Neural cell (in vitro differentiated cells): ENCODE data around the gene SPAG16.

Experiments
- REST ChIP-seq: IDR thresholded peaks from 2 replicates; pipeline ENCODE4 v1.6.1; 2012; ENCODE audit warnings: borderline replicate concordance
- TF ChIP-seq, protein P1 (sequence below): fragments of 450-650 bp; IDR thresholded peaks from 2 replicates; pipeline ENCODE4 v1.5.1; 2014; ENCODE audit warnings: antibody characterized with exemption, mild to moderate bottlenecking, moderate library complexity; ENCODE audit not compliant: poor library complexity, severe bottlenecking

GRCh38 chr2:213733893-213734292 lies 449.6 kb downstream of the SPAG16 start:
- TF ChIP-seq, protein P1, sequence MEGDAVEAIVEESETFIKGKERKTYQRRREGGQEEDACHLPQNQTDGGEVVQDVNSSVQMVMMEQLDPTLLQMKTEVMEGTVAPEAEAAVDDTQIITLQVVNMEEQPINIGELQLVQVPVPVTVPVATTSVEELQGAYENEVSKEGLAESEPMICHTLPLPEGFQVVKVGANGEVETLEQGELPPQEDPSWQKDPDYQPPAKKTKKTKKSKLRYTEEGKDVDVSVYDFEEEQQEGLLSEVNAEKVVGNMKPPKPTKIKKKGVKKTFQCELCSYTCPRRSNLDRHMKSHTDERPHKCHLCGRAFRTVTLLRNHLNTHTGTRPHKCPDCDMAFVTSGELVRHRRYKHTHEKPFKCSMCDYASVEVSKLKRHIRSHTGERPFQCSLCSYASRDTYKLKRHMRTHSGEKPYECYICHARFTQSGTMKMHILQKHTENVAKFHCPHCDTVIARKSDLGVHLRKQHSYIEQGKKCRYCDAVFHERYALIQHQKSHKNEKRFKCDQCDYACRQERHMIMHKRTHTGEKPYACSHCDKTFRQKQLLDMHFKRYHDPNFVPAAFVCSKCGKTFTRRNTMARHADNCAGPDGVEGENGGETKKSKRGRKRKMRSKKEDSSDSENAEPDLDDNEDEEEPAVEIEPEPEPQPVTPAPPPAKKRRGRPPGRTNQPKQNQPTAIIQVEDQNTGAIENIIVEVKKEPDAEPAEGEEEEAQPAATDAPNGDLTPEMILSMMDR = no peak
- TF ChIP-seq REST = no peak
